Measurements from ENCODE around the gene GPI. TPM values are rescaled to one million over a fixed set of nuclear protein-coding genes. Genes with fewer than 3 reads are reported as not detected.

The GPI gene
- total RNA-seq, 1 experiment from 2014 or later, result 263 TPM

DNA sequence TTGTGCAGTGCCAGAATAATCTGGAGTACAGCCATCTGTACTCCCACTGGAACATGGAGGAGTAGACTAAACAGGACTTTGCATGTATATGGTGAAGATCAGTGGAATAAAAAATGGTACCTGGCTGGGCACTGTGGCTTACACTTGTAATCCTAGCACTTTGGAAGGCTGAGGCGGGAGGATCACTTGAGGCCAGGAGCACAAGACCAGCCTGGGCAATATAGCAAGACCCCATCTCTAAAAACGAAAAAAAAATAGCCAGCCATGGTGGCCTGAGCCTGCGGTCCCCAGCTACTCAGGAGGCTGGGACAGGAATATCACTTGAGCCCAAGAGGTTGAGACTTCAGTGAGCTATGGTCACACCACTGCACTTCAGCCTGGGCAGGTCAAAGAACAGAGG is 83.2 kb downstream of the GPI start:
- no peak overlapping the region for H3K9ac ChIP-seq (ENCODE audit: low read length)
- H3K27ac ChIP-seq (ENCODE audit: low read length), result no peak overlapping the region
- POLR2A ChIA-PET (ENCODE audit: unreplicated experiment), result no interaction called here
- H3K4me1 ChIP-seq (ENCODE audit: insufficient read depth, low read length), result no peaks in the 10 kb centered on the region
- CTCF ChIA-PET, result no interaction called here
- no peak overlapping the region for H2AFZ ChIP-seq (ENCODE audit: low read length)
- H3K9me2 ChIP-seq (replicated peaks; ENCODE audit: low read length), result no peaks in the 10 kb centered on the region
- no peaks in the 10 kb centered on the region for H3K27me3 ChIP-seq (ENCODE audit: low read length)
- peaks cover 49% of the 10 kb centered on the region; the same call in 1 of the 2 replicates for H3K36me3 ChIP-seq (ENCODE audit: low read depth, low read length)
- ATAC-seq (no peak), DNase-seq (no peak)
- H4K20me1 ChIP-seq (ENCODE audit: low read length), result no peaks in the 10 kb centered on the region
- no peaks in the 10 kb centered on the region for H3K79me2 ChIP-seq (ENCODE audit: low read length)
- no peaks in the 10 kb centered on the region for H3F3A ChIP-seq (ENCODE audit: low read length, unreplicated experiment)
- no peaks in the 10 kb centered on the region for H3K9me3 ChIP-seq (ENCODE audit: low read length)
- intact Hi-C loops (cut with micrococcal nuclease), result no loop called here
- H3K4me3 ChIP-seq (ENCODE audit: low read length), result no peak overlapping the region
- TF ChIP-seq EZH2phosphoT487 (IDR thresholded peaks at IDR 0.05; ENCODE audit: borderline replicate concordance, low read length), result no peak
- no peak for TF ChIP-seq EZH2 (IDR thresholded peaks at IDR 0.05; ENCODE audit: low read length, unreplicated experiment)
- TF ChIP-seq, protein P1, sequence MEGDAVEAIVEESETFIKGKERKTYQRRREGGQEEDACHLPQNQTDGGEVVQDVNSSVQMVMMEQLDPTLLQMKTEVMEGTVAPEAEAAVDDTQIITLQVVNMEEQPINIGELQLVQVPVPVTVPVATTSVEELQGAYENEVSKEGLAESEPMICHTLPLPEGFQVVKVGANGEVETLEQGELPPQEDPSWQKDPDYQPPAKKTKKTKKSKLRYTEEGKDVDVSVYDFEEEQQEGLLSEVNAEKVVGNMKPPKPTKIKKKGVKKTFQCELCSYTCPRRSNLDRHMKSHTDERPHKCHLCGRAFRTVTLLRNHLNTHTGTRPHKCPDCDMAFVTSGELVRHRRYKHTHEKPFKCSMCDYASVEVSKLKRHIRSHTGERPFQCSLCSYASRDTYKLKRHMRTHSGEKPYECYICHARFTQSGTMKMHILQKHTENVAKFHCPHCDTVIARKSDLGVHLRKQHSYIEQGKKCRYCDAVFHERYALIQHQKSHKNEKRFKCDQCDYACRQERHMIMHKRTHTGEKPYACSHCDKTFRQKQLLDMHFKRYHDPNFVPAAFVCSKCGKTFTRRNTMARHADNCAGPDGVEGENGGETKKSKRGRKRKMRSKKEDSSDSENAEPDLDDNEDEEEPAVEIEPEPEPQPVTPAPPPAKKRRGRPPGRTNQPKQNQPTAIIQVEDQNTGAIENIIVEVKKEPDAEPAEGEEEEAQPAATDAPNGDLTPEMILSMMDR (conservative IDR thresholded peaks at IDR 0.05; ENCODE audit: low read depth, low read length), result no peak
- BruUV-seq (replicated peaks), result no TSS peak
- H3K4me2 ChIP-seq (ENCODE audit: low read length), result no peak overlapping the region

Other genes starting within 250 kb of the GPI start
- gene LSM14A, start 192.7 kb upstream of the GPI start, total RNA-seq (2014; rRNA removed), result 67.4 and 88.5 TPM in 2 replicates
- 6.1 and 6.3 TPM in 2 replicates for gene GARRE1, start 110.6 kb upstream of the GPI start, total RNA-seq (2014; rRNA removed)
- gene PDCD2L, start 39.2 kb downstream of the GPI start, total RNA-seq (2014; rRNA removed), result 31.5 and 38.4 TPM in 2 replicates
- 88.3 and 103 TPM in 2 replicates for gene UBA2, start 63.2 kb downstream of the GPI start, total RNA-seq (2014; rRNA removed)
- 5.2 and 7.5 TPM in 2 replicates for gene WTIP, start 116.6 kb downstream of the GPI start, total RNA-seq (2014; rRNA removed)

Measured in PC-3 (cell line).